A549 (cell line): ENCODE results near the gene PKD2L1. TPM values are rescaled to one million over a fixed set of nuclear protein-coding genes. Genes with fewer than 3 reads are reported as not detected.
A peak's percentile ranks its signal among the peaks of the same experiment; 100 is the strongest.

Experiments
- ATAC-seq, 2 experiments: fragments of 200-7000 bp in 1 of 2; fragments of >200 bp in 1 of 2; cut with Nextera tagmentation in 1 of 2; cut with Tn5 transposase in 1 of 2; 3 replicates each; pipeline versions ENCODE4 v1.8.0 to v1.9.1; 2018 to 2020; ENCODE audit warnings: mild to moderate bottlenecking in 1 of 2, moderate library complexity in 1 of 2
- CTCF ChIA-PET: fragments of 300-600 bp; sonication (Branson Sonifier 250); formaldehyde crosslinking; extraction: SDS; loops from one replicate; lab custom pipeline; 2021; ENCODE audit warnings: antibody characterized with exemption, inconsistent platforms; lab: Yijun Ruan, JAX
- POLR2A ChIA-PET: fragments of 350-600 bp; formaldehyde crosslinking; extraction: SDS; loops from one replicate; lab custom pipeline; 2021; ENCODE audit warnings: antibody characterized with exemption, inconsistent platforms; lab: Yijun Ruan, JAX
- DNase-seq, 2 experiments: peaks; one replicate each; pipeline versions ENCODE4 v3.0.0 to v3.0.0-alpha.2; 2011 to 2016; ENCODE audit warnings: low read depth in 1 of 2, low spot score in 1 of 2
- FAIRE-seq: peaks from 2 replicates; lab custom pipeline; 2011; peaks lifted over from hg19 to GRCh38; lab: Jason Lieb, UNC
- H3K27ac ChIP-seq, 2 experiments: fragments of >200 bp; sonication (Bioruptor Twin); formaldehyde crosslinking; 3 replicates each; pipeline ENCODE4 v1.5.1; 2016 to 2017
- H3K4me1 ChIP-seq: fragments of >200 bp; sonication (Bioruptor Twin); formaldehyde crosslinking; 3 replicates; pipeline ENCODE4 v1.6.1; 2016
- H3K4me2 ChIP-seq: fragments of >200 bp; sonication (Bioruptor Twin); formaldehyde crosslinking; 3 replicates; pipeline ENCODE4 v1.6.1; 2016
- H3K4me3 ChIP-seq: fragments of >200 bp; sonication (Bioruptor Twin); formaldehyde crosslinking; 3 replicates; pipeline ENCODE4 v1.5.1; 2016
- H3K9me3 ChIP-seq: fragments of >200 bp; sonication (Bioruptor Twin); formaldehyde crosslinking; 3 replicates; pipeline ENCODE4 v1.6.1; 2016
- CBX8 ChIP-seq: fragments of 200-600 bp; sonication (generic); IDR thresholded peaks from 2 replicates; pipeline ENCODE4 v1.6.1; 2016
- CEBPB ChIP-seq, 2 experiments: fragments of >200 bp in 1 of 2; sonication (Bioruptor Twin) in 1 of 2; formaldehyde crosslinking in 1 of 2; IDR thresholded peaks; 2 replicates each; pipeline ENCODE4 v1.6.1; 2012 to 2016
- CHD4 ChIP-seq: fragments of 200-600 bp; sonication (generic); IDR thresholded peaks from 2 replicates; pipeline ENCODE4 v1.6.1; 2016; ENCODE audit warnings: antibody characterized with exemption, mild to moderate bottlenecking, borderline replicate concordance
- ESRRA ChIP-seq: fragments of 150-350 bp; IDR thresholded peaks from 2 replicates; pipeline ENCODE4 v1.6.1; 2014; ENCODE audit warnings: mild to moderate bottlenecking, low read length, borderline replicate concordance
- FOSB ChIP-seq: fragments of 250-450 bp; sonication (Bioruptor Pico); IDR thresholded peaks from 2 replicates; pipeline ENCODE4 v1.5.0; 2020; ENCODE audit warnings: mild to moderate bottlenecking, moderate library complexity
- FOXS1 ChIP-seq: fragments of 250-450 bp; sonication (Bioruptor Pico); IDR thresholded peaks from 2 replicates; pipeline ENCODE4 v1.5.0; 2020; ENCODE audit warnings: mild to moderate bottlenecking, moderate library complexity
- GATA3 ChIP-seq: IDR thresholded peaks from 2 replicates; pipeline ENCODE4 v1.6.1; 2012; ENCODE audit warnings: borderline replicate concordance
- HEYL ChIP-seq: fragments of 250-450 bp; sonication (Bioruptor Pico); IDR thresholded peaks from 2 replicates; pipeline ENCODE4 v1.8.0; 2021; ENCODE audit warnings: mild to moderate bottlenecking, moderate library complexity
- HOXB13 ChIP-seq: fragments of 250-450 bp; sonication (Bioruptor Pico); IDR thresholded peaks from 2 replicates; pipeline ENCODE4 v1.5.0; 2020; ENCODE audit warnings: low read depth, mild to moderate bottlenecking, moderate library complexity
- JUNB ChIP-seq: fragments of >200 bp; sonication (Bioruptor Twin); formaldehyde crosslinking; IDR thresholded peaks from 2 replicates; pipeline ENCODE4 v1.6.1; 2016
- KDM1A ChIP-seq: fragments of 200-600 bp; sonication (generic); IDR thresholded peaks from 2 replicates; pipeline ENCODE4 v1.6.1; 2016; ENCODE audit warnings: low read depth, mild to moderate bottlenecking
- MAFK ChIP-seq: fragments of 450-650 bp; IDR thresholded peaks from 2 replicates; pipeline ENCODE4 v1.6.1; 2014; ENCODE audit not compliant: partially characterized antibody
- MAZ ChIP-seq: fragments of 150-350 bp; IDR thresholded peaks from 2 replicates; pipeline ENCODE4 v1.6.1; 2014; ENCODE audit warnings: antibody characterized with exemption, low read depth, low read length, borderline replicate concordance
- NFE2L2 ChIP-seq: fragments of 150-350 bp; conservative IDR thresholded peaks from 2 replicates; pipeline ENCODE4 v1.6.1; 2014; ENCODE audit warnings: low read length
- NR3C1 ChIP-seq: fragments of >200 bp; sonication (Bioruptor Twin); formaldehyde crosslinking; IDR thresholded peaks from 3 replicates; pipeline ENCODE4 v1.6.1; 2017
- PHF8 ChIP-seq: fragments of 200-600 bp; sonication (generic); IDR thresholded peaks from 2 replicates; pipeline ENCODE4 v1.6.1; 2016; ENCODE audit warnings: low read depth, mild to moderate bottlenecking, antibody characterized with exemption, moderate library complexity, borderline replicate concordance
- POLR2A ChIP-seq: IDR thresholded peaks from 2 replicates; pipeline ENCODE4 v1.6.1; 2012; ENCODE audit warnings: mild to moderate bottlenecking, low read length
- RAD21 ChIP-seq, 2 experiments: fragments of >200 bp in 1 of 2; sonication (Bioruptor Twin) in 1 of 2; formaldehyde crosslinking in 1 of 2; IDR thresholded peaks in 1 of 2; conservative IDR thresholded peaks in 1 of 2; 2 replicates in 1 of 2; 3 replicates in 1 of 2; pipeline ENCODE4 v1.6.1; 2012 to 2018; ENCODE audit warnings: inconsistent platforms in 1 of 2
- RARB ChIP-seq: fragments of 250-450 bp; sonication (Bioruptor Pico); IDR thresholded peaks from 2 replicates; pipeline ENCODE4 v1.8.0; 2021; ENCODE audit warnings: mild to moderate bottlenecking, moderate library complexity
- SMC3 ChIP-seq: fragments of >200 bp; sonication (Bioruptor Twin); formaldehyde crosslinking; IDR thresholded peaks from 3 replicates; pipeline ENCODE4 v1.6.1; 2018; ENCODE audit warnings: inconsistent platforms
- TFCP2L1 ChIP-seq: fragments of 250-450 bp; sonication (Bioruptor Pico); IDR thresholded peaks from 2 replicates; pipeline ENCODE4 v1.5.0; 2021; ENCODE audit warnings: mild to moderate bottlenecking
- ZFP36 ChIP-seq: fragments of 450-650 bp; IDR thresholded peaks from 2 replicates; pipeline ENCODE4 v1.6.1; 2014; ENCODE audit warnings: borderline replicate concordance; ENCODE audit not compliant: partially characterized antibody
- WGBS: methylation state at CpG from one replicate; pipeline ENCODE4 v1.1.6; 2017; ENCODE audit errors: missing lambda C conversion rate; 5-methylcytosine and 5-hydroxymethylcytosine counted together
- polyA plus RNA-seq, 4 experiments: library from polyadenylated mRNA; depleted of rRNA in 3 of 4; stranded (reverse); fragments of >200 nt; fragmentation: RNase III in 1 of 4; extraction: RNeasy Plus Mini Kit Qiagen cat#74134 plus additional on column Dnase treatment in 1 of 4; gene quantifications; 2 replicates in 3 of 4; 3 replicates in 1 of 4; pipeline ENCODE4 v1.2.3, GENCODE V29; 2011 to 2017
- TF ChIP-seq, protein P1 (sequence below): fragments of >200 bp; sonication (Bioruptor Twin); formaldehyde crosslinking; IDR thresholded peaks from 3 replicates; pipeline ENCODE4 v1.5.1; 2016
- TF ChIP-seq, protein P2 (sequence below): fragments of 150-350 bp; IDR thresholded peaks from 2 replicates; pipeline ENCODE4 v1.6.1; 2014; ENCODE audit warnings: low read depth, mild to moderate bottlenecking, low read length
- TF ChIP-seq, protein P3 (sequence below): fragments of >200 bp; sonication (Bioruptor Twin); formaldehyde crosslinking; IDR thresholded peaks from 2 replicates; pipeline ENCODE4 v1.6.1; 2016

Gene PKD2L1
- polyA plus RNA-seq, 2 of the 4 experiments (the other 2 are of a cell fraction), result 0.06 to 0.10 TPM

DNA sequence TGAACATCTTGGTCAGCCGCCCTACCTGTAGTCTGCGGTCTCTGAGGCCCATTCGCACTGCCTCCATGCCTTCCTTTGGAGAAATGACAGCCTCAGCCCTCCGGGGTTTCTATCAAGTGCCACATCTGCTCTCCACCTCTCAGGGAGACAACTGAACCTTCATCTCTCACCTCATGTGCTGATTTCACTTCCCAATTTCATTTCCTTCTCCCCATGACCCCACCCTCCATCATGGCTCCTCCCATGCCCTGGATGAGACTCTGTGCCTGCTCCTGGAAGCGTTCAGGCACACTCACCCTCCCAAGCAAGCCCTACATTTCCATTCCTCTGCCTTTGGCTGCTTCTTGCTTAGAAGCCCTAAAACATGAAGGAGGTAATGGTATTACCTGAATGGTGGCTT lies 9.2 kb upstream of the PKD2L1 start:
- POLR2A ChIA-PET, result no interaction called here
- Histone ChIP-seq H3K27ac (peak overlapping the region; percentile 1 to 82; a peak in 3 of 6 replicates), H3K4me1 (peaks cover 30% of the 10 kb centered on the region), H3K4me2 (no peak overlapping the region), H3K9me3 (no peaks in the 10 kb centered on the region), H3K4me3 (no peak overlapping the region)
- TF ChIP-seq HOXB13 (no peak), CHD4 (no peak), NFE2L2 (no peak)
- CTCF ChIA-PET, result interaction anchor here (0.6 to 28.5 kb wide), 36 partner anchors 10 to 223 kb away, joined by 3 to 534 read pairs (median 5); partner anchors contain the start of genes PKD2L1, SCD and SEC31B
- DNase-seq (no peak), FAIRE-seq (no peak), ATAC-seq (no peak)
- 52% methylated on average over 5 of the region's 5 CpGs for WGBS

DNA sequence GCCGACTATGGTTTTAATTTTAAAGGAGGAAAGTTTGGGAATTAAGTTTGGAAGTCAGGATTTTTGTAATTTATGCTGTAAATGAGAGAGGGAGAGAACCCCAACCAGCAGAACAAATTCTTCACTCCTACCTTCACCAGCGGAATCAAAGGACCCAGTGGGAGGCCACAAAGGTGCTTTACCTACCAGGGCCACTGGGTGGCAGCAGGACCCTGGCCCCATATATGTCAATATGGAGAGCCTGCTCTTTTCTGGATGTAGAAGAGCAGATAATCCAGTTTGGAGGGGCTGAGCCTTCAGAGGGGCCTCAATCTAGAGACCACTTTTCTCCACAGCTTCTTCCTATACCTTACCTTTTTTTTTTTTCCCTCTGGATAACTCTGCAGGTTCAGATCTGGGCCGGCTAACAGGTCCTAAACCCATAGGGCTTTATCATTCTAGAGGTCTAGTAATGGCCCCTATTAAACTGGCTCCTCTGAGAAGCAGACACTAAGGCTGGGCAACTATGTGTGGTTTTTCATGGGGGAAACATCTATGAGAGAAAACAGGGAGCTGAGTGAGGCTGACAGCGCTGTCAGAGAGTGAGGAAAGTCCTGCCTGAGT lies 8.5 kb upstream of the PKD2L1 start:
- DNase-seq (peak; percentile 64 to 85), ATAC-seq (peak; percentile 64 to 79; a peak in 5 of 6 replicates), FAIRE-seq (no peak)
- H3K4me3 ChIP-seq, result no peak overlapping the region
- ChIA-PET CTCF (interaction anchor here (0.6 to 28.5 kb wide), 40 partner anchors 9 to 540 kb away, joined by 3 to 534 read pairs (median 5); partner anchors contain the start of genes PKD2L1, SCD and SEC31B), POLR2A (interaction anchor here (0.7 kb wide), 1 partner anchor 34 kb away, joined by 5 read pairs; no protein-coding TSS in a partner anchor)
- H3K4me1 ChIP-seq, result peaks cover 34% of the 10 kb centered on the region
- 43% methylated on average over 4 of the region's 4 CpGs for WGBS
- TF ChIP-seq MAZ, result no peak
- TF ChIP-seq, protein P1, sequence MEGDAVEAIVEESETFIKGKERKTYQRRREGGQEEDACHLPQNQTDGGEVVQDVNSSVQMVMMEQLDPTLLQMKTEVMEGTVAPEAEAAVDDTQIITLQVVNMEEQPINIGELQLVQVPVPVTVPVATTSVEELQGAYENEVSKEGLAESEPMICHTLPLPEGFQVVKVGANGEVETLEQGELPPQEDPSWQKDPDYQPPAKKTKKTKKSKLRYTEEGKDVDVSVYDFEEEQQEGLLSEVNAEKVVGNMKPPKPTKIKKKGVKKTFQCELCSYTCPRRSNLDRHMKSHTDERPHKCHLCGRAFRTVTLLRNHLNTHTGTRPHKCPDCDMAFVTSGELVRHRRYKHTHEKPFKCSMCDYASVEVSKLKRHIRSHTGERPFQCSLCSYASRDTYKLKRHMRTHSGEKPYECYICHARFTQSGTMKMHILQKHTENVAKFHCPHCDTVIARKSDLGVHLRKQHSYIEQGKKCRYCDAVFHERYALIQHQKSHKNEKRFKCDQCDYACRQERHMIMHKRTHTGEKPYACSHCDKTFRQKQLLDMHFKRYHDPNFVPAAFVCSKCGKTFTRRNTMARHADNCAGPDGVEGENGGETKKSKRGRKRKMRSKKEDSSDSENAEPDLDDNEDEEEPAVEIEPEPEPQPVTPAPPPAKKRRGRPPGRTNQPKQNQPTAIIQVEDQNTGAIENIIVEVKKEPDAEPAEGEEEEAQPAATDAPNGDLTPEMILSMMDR, result peak; percentile 93
- TF ChIP-seq MAFK, result no peak
- TF ChIP-seq SMC3, result peak; percentile 98
- TF ChIP-seq RAD21 (conservative IDR thresholded peaks at IDR 0.05 in 1 of 2, IDR thresholded peaks at IDR 0.05 in 1 of 2), result peak; percentile 97 to 98
- no peak for TF ChIP-seq FOSB (CRISPR knock-in tag)
- no peak for TF ChIP-seq GATA3
- H3K27ac ChIP-seq, result peak overlapping the region; percentile 1 to 82; a peak in 3 of 6 replicates
- no peak overlapping the region for H3K4me2 ChIP-seq
- no peaks in the 10 kb centered on the region for H3K9me3 ChIP-seq

DNA sequence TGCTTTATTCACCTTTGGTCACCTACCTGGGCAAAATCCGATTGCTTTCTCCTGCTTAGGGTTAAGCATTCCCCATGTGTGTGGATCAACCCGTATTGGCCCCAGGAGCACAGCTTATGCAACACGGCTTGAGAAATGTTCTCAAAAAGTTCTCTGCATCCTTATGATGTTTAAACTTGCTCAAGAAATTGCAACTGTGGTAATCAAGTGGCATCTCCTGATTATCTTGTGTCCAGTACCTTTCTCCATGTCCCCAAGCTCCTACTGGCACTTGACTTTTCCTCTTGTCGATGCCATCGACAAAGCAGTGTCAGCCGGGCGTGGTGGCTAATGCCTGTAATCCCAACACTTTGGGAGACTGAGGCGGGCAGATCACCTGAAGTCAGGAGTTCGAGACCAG lies 4.7 kb upstream of the PKD2L1 start:
- H3K9me3 ChIP-seq, result no peaks in the 10 kb centered on the region
- ChIA-PET POLR2A (interaction anchor here (1.2 kb wide), 1 partner anchor 38 kb away, joined by 4 read pairs; no protein-coding TSS in a partner anchor), CTCF (interaction anchor here (1.1 to 28.5 kb wide), 3 partner anchors 19 to 179 kb away, joined by 3 to 534 read pairs (median 353); partner anchors contain the start of gene SEC31B)
- no peak for ATAC-seq
- H3K4me2 ChIP-seq, result no peak overlapping the region
- FAIRE-seq, result no peak
- H3K27ac ChIP-seq, result no peak overlapping the region
- no peak for DNase-seq
- TF ChIP-seq JUNB, result no peak
- H3K4me1 ChIP-seq, result peaks cover 5% of the 10 kb centered on the region; the same call in 2 of the 3 replicates
- WGBS, result 51% methylated on average over 9 of the region's 9 CpGs
- no peak overlapping the region for H3K4me3 ChIP-seq

DNA sequence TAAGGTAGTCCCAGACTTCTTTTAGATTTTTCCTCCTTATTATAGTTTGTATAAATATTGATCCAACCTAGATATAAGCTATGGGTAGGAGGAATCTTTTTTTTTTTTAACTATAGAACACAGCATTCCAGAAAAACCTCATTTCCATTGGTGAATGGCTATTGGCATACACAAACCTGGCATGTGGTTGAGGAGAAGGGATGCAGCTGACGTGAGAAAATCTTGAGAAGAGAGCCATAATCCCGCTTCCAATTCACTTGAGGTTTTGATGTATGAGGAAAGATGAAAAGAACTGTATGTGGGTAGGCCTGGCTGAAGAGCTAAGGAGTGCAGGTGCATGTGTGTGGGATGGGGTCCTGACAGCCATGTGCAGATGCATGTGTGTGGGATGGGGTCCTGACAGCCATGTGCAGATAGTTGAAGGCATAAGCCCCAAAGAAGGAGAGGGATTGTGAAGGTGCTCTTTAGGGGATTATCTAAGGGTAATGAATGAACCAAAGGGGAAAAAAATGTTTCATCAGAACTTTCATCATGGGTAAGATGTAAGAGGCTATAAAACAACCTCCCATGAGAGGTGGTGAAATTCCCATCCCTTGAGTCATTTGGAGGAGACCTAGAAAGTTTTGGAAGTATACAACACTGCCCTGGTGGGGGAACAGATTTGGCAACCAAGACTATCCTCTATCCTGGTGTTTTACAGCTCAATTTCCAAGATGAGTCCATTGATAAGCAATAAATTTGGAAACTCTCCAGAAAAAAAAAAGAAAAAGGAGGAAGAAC lies 3.8 kb upstream of the PKD2L1 start:
- TF ChIP-seq GATA3 (no peak), FOXS1 (CRISPR knock-in tag) (no peak), RARB (CRISPR knock-in tag) (no peak), ZFP36 (no peak), HOXB13 (no peak), NR3C1 (no peak), MAZ (no peak), CBX8 (no peak), NFE2L2 (no peak), KDM1A (no peak), PHF8 (no peak), TFCP2L1 (CRISPR knock-in tag) (no peak), HEYL (no peak), POLR2A (no peak), ESRRA (no peak), CEBPB (IDR thresholded peaks at IDR 0.05) (no peak)
- TF ChIP-seq, protein P2, sequence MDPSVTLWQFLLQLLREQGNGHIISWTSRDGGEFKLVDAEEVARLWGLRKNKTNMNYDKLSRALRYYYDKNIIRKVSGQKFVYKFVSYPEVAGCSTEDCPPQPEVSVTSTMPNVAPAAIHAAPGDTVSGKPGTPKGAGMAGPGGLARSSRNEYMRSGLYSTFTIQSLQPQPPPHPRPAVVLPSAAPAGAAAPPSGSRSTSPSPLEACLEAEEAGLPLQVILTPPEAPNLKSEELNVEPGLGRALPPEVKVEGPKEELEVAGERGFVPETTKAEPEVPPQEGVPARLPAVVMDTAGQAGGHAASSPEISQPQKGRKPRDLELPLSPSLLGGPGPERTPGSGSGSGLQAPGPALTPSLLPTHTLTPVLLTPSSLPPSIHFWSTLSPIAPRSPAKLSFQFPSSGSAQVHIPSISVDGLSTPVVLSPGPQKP, result no peak
- TF ChIP-seq, protein P3, sequence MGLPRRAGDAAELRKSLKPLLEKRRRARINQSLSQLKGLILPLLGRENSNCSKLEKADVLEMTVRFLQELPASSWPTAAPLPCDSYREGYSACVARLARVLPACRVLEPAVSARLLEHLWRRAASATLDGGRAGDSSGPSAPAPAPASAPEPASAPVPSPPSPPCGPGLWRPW, result no peak
- ATAC-seq, result no peak
- no peaks in the 10 kb centered on the region for H3K9me3 ChIP-seq
- peaks cover 5% of the 10 kb centered on the region; the same call in 2 of the 3 replicates for H3K4me1 ChIP-seq
- CTCF ChIA-PET, result interaction anchor here (0.8 to 28.5 kb wide), 7 partner anchors 18 to 180 kb away, joined by 3 to 534 read pairs (median 4); partner anchors contain the start of gene SEC31B
- H3K4me3 ChIP-seq, result no peak overlapping the region
- WGBS, result 35% methylated on average over 2 of the region's 2 CpGs
- DNase-seq, result no peak
- H3K4me2 ChIP-seq, result no peak overlapping the region
- no peak overlapping the region for H3K27ac ChIP-seq
- FAIRE-seq, result no peak
- POLR2A ChIA-PET, result interaction anchor here (1.2 kb wide), 1 partner anchor 39 kb away, joined by 4 read pairs; no protein-coding TSS in a partner anchor
